Memory B cell (primary cell): ENCODE measurements around the gene PREP.

Experiments used
- ATAC-seq: fragments of 150-1000 bp; cut with Tn5 transposase; 2 replicates; pipeline ENCODE4 v1.10.0; 2021; ENCODE audit warnings: low read depth, mild to moderate bottlenecking, moderate library complexity
- DNase-seq, 2 donors: peaks; one replicate each; pipeline ENCODE4 v3.0.0; 2022; ENCODE audit warnings: low spot score in 2 of 2
- H3K27ac Mint-ChIP-seq: one replicate; pipeline ENCODE4 v1.8.0; 2022; ENCODE audit warnings: mild to moderate bottlenecking, moderate library complexity, mixed read lengths
- H3K27me3 Mint-ChIP-seq: one replicate; pipeline ENCODE4 v1.8.0; 2022; ENCODE audit warnings: mixed read lengths
- H3K36me3 Mint-ChIP-seq: one replicate; pipeline ENCODE4 v1.8.0; 2022; ENCODE audit warnings: mild to moderate bottlenecking, mixed read lengths
- H3K4me1 Mint-ChIP-seq: one replicate; pipeline ENCODE4 v1.8.0; 2022; ENCODE audit warnings: mixed read lengths
- H3K4me3 Mint-ChIP-seq: one replicate; pipeline ENCODE4 v1.8.0; 2022; ENCODE audit warnings: mild to moderate bottlenecking, moderate library complexity, mixed read lengths
- H3K9me3 Mint-ChIP-seq: one replicate; pipeline ENCODE4 v1.8.0; 2022; ENCODE audit warnings: mixed read lengths

PREP gene

DNA sequence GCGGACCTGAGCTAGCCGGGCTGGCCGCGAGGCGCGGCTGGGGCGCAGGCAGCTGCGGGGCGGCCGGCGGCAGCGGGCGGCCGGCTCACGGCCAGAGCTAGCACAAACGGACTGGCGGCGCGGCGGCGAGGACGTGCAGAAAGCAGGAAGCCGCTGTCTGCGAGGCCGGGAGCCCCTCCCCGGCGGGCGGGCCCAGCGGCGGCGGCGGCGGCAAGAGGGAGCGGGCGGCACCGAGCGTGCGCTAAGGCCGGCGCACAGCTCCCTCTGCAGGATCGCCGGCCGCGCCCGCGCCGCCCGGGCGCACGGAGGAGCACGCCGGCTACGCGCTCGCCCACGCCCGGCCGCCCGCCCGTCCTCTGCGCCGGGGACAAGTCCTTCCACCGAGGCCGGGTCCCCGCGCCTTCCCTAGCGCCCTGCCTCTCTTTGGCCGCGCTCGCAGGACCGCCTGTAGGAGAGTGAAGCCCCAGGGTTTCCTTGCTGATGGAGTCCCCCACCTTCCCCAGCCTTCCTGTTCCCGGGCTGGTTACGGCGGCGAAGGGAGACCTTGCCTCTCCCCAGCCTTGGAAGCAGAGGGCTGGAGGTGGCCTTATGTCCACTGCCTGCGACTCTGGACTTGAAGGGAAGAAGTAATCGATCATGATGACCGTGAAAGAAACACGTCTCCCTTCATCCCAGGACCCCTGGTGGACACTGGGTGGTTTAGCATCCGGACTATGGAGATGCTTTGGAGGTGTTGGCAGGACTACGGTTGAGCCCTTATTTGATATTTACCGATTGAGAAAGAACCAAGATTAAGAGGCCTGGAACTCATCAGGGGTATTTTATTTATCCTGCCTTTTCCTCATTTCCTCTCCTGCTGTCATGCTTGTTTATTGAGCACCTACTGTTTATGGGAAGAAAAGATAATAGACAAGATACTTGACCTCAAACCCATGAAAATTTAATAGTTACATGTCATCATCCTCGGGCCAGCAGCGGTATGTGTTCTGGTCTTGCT lies at the start of gene PREP:
PREP (minus strand) TSS at position 144 of the 997 bp plus-strand sequence. CDS start 191 bp downstream, outside the sequence.
- H3K4me1 Mint-ChIP-seq, result peaks cover 24% of the 10 kb centered on the region
- peak within 1 kb of the TSS; percentile 93 for H3K4me3 Mint-ChIP-seq
- peak; percentile 93 for ATAC-seq
- peak; percentile 75 to 80 for DNase-seq
- no peaks in the 10 kb centered on the region for H3K36me3 Mint-ChIP-seq
- H3K9me3 Mint-ChIP-seq, result no peaks in the 10 kb centered on the region
- peaks cover 3% of the 10 kb centered on the region for H3K27me3 Mint-ChIP-seq
- H3K27ac Mint-ChIP-seq, result peak within 1 kb of the TSS; percentile 86

- Mint-ChIP-seq H3K27ac (no peak overlapping the region), H3K9me3 (peaks cover 5% of the 10 kb centered on the region), H3K4me3 (no peak overlapping the region), H3K36me3 (peaks cover 2% of the 10 kb centered on the region), H3K4me1 (peaks cover 13% of the 10 kb centered on the region), H3K27me3 (peaks cover 1% of the 10 kb centered on the region)
- no peak for DNase-seq
- ATAC-seq, result no peak
Observed at GRCh38 chr6:105452376-105452775, 49.5 kb upstream of the PREP start.

GRCh38 chr6:105449756-105450390 lies 47.0 kb upstream of the PREP start:
- H3K4me1 Mint-ChIP-seq, result peaks cover 13% of the 10 kb centered on the region
- H3K27ac Mint-ChIP-seq, result no peak overlapping the region
- DNase-seq, result no peak

GRCh38 chr6:105445481-105445880 lies 42.6 kb upstream of the PREP start:
- H3K4me1 Mint-ChIP-seq, result no peaks in the 10 kb centered on the region
- ATAC-seq, result no peak
- DNase-seq, result no peak
- no peaks in the 10 kb centered on the region for H3K9me3 Mint-ChIP-seq
- no peaks in the 10 kb centered on the region for H3K27me3 Mint-ChIP-seq
- no peak overlapping the region for H3K27ac Mint-ChIP-seq
- H3K4me3 Mint-ChIP-seq, result no peak overlapping the region
- no peaks in the 10 kb centered on the region for H3K36me3 Mint-ChIP-seq

More at GRCh38 chr6:105449756-105450390, 47.0 kb upstream of the PREP start:
- no peak overlapping the region for H3K4me3 Mint-ChIP-seq
- H3K27me3 Mint-ChIP-seq, result peaks cover 1% of the 10 kb centered on the region
- no peak for ATAC-seq
- H3K9me3 Mint-ChIP-seq, result peaks cover 4% of the 10 kb centered on the region
- H3K36me3 Mint-ChIP-seq, result peaks cover 2% of the 10 kb centered on the region

DNA sequence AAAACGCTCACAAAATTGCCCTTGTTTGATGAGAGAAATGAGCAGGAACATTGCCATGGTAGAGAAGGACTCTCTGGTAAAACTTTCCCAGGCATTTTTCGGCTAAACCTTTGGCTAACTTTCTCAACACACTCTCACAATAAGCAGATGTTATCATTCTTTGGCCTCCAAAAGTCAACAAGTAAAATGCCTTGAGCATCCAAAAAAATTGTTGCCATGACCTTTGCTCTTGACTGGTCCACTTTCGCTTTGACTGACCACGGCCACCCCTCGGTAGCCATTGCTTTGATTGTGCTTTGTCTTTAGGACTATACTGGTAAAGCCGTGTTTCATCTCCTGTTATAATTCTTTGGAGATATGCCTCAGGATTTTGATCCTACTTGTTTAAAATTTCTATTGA lies 41.1 kb upstream of the PREP start:
- Mint-ChIP-seq H3K27ac (no peak overlapping the region), H3K36me3 (no peaks in the 10 kb centered on the region), H3K9me3 (no peaks in the 10 kb centered on the region), H3K27me3 (peaks cover under 1% of the 10 kb centered on the region), H3K4me1 (no peaks in the 10 kb centered on the region), H3K4me3 (no peak overlapping the region)
- ATAC-seq (no peak), DNase-seq (no peak)

DNA sequence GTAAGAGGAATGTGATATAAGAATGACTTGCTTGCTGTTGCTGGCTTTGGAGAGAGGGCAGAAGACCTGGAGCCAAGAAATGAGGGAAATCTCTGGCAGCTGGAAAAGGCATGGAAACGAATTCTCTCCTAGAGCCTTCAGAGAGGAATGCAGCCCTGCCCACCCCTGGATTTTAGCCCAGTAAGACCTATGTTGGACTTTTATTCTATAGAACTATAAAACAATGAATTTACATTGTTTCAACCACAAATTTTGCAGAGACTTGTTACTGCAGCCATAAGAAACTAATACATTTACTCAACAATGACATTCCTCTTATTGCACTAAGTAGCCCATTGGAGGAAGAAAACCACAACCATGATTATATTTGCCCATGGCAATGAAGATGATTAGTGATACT lies 39.5 kb upstream of the PREP start:
- Mint-ChIP-seq H3K36me3 (no peaks in the 10 kb centered on the region), H3K4me3 (no peak overlapping the region), H3K9me3 (no peaks in the 10 kb centered on the region), H3K4me1 (no peaks in the 10 kb centered on the region), H3K27ac (no peak overlapping the region), H3K27me3 (peaks cover 1% of the 10 kb centered on the region)
- ATAC-seq, result no peak
- no peak for DNase-seq

DNA sequence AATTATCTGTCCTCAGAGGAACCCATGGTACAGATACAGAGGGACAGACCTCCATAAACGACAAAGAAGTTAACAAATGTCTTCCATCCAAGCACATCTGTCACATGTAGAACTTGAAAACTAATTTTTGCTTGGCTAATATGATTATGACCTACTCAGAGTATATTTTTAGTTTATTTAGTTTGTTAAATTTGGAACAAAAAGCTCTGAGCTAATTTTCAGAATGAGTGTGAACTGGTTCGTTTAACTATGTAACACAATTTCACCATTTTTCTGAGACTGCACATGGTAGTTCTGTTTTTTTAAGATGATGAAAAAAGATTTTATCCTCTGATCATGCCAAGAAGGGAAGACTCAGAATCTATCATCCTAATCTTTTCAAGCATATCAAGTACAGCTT lies 34.4 kb upstream of the PREP start:
- no peak for ATAC-seq
- H3K4me1 Mint-ChIP-seq, result no peaks in the 10 kb centered on the region

GRCh38 chr6:105433723-105434122 lies 30.8 kb upstream of the PREP start:
- H3K27me3 Mint-ChIP-seq, result peaks cover 3% of the 10 kb centered on the region
- DNase-seq (no peak), ATAC-seq (no peak)
- no peak overlapping the region for H3K27ac Mint-ChIP-seq
- H3K36me3 Mint-ChIP-seq, result no peaks in the 10 kb centered on the region
- H3K4me3 Mint-ChIP-seq, result no peak overlapping the region
- H3K9me3 Mint-ChIP-seq, result no peaks in the 10 kb centered on the region
- no peaks in the 10 kb centered on the region for H3K4me1 Mint-ChIP-seq

More for the DNA sequence above, 34.4 kb upstream of the PREP start:
- Mint-ChIP-seq H3K27me3 (peaks cover 4% of the 10 kb centered on the region), H3K9me3 (no peaks in the 10 kb centered on the region), H3K27ac (no peak overlapping the region), H3K4me3 (no peak overlapping the region), H3K36me3 (no peaks in the 10 kb centered on the region)
- DNase-seq, result no peak

DNA sequence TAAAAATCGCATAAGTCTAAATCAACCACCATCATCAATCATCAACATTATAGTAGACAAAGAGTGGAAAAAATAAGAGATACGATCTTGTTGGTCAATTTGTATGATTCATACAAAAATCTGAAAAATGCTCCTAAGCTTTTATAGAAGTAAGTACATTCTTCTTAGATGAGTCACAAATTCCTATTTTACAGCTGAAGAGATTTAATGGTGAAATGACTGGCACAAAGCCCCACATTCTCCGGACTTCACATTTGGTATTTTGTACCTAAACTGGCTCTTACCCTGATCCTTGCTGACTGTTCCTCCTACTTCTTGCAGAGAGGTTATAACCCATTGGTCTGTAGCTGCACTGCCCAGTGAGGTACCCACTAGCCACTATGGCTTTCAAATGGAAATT lies 29.9 kb upstream of the PREP start:
- Mint-ChIP-seq H3K4me3 (no peak overlapping the region), H3K27me3 (peaks cover 3% of the 10 kb centered on the region), H3K4me1 (no peaks in the 10 kb centered on the region), H3K27ac (no peak overlapping the region), H3K36me3 (no peaks in the 10 kb centered on the region), H3K9me3 (no peaks in the 10 kb centered on the region)
- ATAC-seq, result no peak
- DNase-seq, result no peak

DNA sequence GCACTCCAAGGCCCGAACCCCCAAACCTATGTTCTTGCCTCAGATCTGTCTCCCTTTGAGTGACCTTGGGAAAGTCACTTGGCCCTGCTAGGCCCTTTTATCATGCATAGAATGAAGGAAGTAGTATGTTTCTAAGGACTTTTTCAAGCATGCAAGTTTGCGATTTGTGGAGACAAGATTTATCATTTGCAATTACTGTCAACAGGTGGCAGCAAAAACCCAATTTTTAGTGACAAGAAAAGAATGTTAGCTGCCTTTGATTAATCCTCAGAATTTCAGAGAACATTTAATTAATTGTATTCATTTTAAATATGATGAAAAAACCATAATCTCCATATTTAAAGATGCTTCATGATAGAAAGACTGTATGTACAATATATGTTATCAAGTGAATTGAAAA lies 28.3 kb upstream of the PREP start:
- Mint-ChIP-seq H3K4me3 (no peak overlapping the region), H3K9me3 (no peaks in the 10 kb centered on the region), H3K4me1 (no peaks in the 10 kb centered on the region), H3K27ac (no peak overlapping the region), H3K27me3 (peaks cover 3% of the 10 kb centered on the region), H3K36me3 (no peaks in the 10 kb centered on the region)
- ATAC-seq (no peak), DNase-seq (peak in 1 of 2 donors; percentile 18)

DNA sequence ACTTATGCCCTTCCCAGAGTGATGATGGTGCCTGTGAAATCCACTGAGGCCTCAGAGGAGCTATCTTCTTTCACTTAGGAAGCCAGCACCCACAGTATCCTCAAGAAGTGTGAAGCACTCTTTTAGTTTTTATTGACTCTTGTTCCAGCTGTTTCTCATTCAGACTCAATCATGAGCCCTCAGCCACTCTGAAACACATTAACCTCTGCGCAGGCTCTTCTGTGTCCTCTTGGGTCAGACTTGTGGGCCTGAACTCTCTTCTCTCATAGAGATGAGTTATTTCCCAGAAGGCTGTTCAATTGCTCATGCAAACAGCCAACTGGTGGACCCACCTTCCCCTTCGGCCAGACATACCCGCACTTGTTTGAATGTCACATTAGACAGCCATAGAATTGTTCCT lies 27.8 kb upstream of the PREP start:
- Mint-ChIP-seq H3K4me3 (no peak overlapping the region), H3K4me1 (no peaks in the 10 kb centered on the region), H3K27ac (no peak overlapping the region), H3K9me3 (no peaks in the 10 kb centered on the region), H3K27me3 (peaks cover 3% of the 10 kb centered on the region), H3K36me3 (no peaks in the 10 kb centered on the region)
- no peak for ATAC-seq
- DNase-seq, result no peak

DNA sequence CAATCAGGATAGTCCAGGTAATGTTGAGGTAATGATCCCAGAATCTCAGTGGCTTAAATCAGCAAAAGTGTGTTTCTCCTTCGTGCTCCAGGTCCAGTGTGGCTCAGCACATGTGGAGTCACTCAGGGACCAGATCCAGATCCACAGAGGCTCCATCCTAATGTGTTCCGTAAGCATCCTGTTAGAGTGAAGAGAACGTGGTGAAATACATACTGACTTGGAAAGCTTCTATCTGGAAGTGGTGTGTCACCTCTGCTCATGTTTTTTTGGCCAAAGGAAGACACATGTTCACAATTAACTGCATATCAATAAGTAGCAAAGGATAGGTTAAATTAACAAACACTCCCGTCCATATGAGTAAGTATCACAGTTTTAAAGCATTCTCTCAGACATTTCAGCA lies 26.8 kb upstream of the PREP start:
- no peak for DNase-seq
- Mint-ChIP-seq H3K4me3 (no peak overlapping the region), H3K27ac (no peak overlapping the region), H3K9me3 (no peaks in the 10 kb centered on the region), H3K27me3 (peaks cover 4% of the 10 kb centered on the region), H3K4me1 (no peaks in the 10 kb centered on the region), H3K36me3 (no peaks in the 10 kb centered on the region)
- ATAC-seq, result no peak

GRCh38 chr6:105428342-105428957 lies 25.6 kb upstream of the PREP start:
- Mint-ChIP-seq H3K9me3 (no peaks in the 10 kb centered on the region), H3K27ac (no peak overlapping the region), H3K36me3 (no peaks in the 10 kb centered on the region), H3K27me3 (peaks cover 3% of the 10 kb centered on the region), H3K4me3 (no peak overlapping the region), H3K4me1 (peaks cover 3% of the 10 kb centered on the region)
- ATAC-seq, result no peak
- DNase-seq, result no peak

- Mint-ChIP-seq H3K4me1 (peaks cover 3% of the 10 kb centered on the region), H3K36me3 (no peaks in the 10 kb centered on the region), H3K27ac (no peak overlapping the region), H3K27me3 (peaks cover 3% of the 10 kb centered on the region), H3K9me3 (no peaks in the 10 kb centered on the region), H3K4me3 (no peak overlapping the region)
- peak; percentile 61 to 68 for DNase-seq
- ATAC-seq, result peak; percentile 70
Observed at GRCh38 chr6:105424175-105424783, 21.4 kb upstream of the PREP start.
